LHCN-M2 (cell line): ENCODE measurements around the gene ADM. TPM values are rescaled to one million over a fixed set of nuclear protein-coding genes. Genes with fewer than 3 reads are reported as not detected.

ENCODE experiments used
- DNase-seq: peaks from one replicate; pipeline ENCODE4 v3.0.0-alpha.2; 2012; ENCODE audit warnings: low read depth
- total RNA-seq: library from RNA; depleted of rRNA; stranded (reverse); fragments of >200 nt; gene quantifications from 2 replicates; pipeline ENCODE4 v1.2.3, GENCODE V29; 2014

The ADM gene
- total RNA-seq, 1 experiment from 2014 or later, result 160 TPM

DNA sequence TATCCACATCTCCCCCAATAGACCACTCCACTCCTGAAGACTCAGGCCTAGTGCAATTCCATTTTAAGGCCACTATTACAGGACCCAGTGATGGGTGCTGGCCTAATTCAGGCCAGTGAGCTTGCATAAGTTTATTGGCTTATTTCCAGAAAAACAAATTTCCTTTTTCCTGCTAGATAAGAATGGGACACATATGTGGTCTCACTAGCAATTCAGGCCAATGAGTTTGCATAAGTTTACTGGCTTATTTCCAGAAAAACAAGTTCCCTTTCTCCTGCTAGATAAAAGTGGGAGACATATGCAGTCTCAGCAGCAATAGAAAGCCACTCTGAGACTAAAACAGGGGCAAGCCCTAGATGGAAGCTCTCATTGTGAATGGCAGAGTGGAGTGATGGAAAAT, 22.4 kb downstream of the ADM start:
- peak; percentile 27 for DNase-seq

- peak; percentile 84 for DNase-seq
Measured at GRCh38 chr11:10328314-10329098, 23.6 kb downstream of the ADM start.

GRCh38 chr11:10329356-10329755, 24.5 kb downstream of the ADM start:
- no peak for DNase-seq

DNA sequence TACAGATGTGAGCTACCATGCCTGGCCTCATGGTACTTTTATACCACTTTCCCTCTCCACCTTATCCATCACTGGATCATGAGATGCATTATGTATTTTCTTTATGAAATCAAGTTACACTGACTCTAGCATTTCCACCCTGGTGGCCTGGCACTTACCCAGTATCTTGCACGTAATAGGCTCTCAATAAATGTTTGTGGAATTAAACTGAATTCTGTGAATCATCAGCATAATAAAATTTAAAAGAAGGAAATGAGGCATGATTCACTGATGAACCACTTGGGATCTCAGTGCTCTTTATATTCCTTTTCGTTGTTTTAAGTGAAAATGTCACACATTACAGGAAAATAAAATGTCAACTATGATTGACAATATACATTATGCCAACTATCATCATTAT, 25.1 kb downstream of the ADM start:
- peak; percentile 93 for DNase-seq

- DNase-seq, result no peak
Measured at GRCh38 chr11:10331548-10332289, 26.8 kb downstream of the ADM start.

GRCh38 chr11:10333490-10333889, 28.6 kb downstream of the ADM start:
- DNase-seq, result no peak

DNA sequence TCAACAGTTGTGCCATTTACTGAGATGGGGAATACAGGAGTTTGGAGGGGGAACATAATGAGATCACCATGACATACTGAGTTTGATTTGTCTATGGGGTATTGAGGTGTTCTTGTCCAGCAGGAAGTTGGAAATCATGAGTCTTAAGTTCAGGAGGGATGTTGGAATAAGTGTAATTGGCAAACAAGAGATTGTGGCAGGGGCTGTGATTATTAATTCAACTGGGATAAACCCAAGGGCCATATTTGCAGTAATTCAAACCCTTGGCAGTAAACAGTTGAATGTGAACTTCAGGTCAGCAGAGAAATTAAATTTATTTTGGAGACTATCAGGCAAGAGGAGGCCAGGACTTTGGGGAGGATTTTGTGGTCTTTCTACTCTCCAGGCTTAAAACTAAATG, 33.4 kb downstream of the ADM start:
- no peak for DNase-seq

DNA sequence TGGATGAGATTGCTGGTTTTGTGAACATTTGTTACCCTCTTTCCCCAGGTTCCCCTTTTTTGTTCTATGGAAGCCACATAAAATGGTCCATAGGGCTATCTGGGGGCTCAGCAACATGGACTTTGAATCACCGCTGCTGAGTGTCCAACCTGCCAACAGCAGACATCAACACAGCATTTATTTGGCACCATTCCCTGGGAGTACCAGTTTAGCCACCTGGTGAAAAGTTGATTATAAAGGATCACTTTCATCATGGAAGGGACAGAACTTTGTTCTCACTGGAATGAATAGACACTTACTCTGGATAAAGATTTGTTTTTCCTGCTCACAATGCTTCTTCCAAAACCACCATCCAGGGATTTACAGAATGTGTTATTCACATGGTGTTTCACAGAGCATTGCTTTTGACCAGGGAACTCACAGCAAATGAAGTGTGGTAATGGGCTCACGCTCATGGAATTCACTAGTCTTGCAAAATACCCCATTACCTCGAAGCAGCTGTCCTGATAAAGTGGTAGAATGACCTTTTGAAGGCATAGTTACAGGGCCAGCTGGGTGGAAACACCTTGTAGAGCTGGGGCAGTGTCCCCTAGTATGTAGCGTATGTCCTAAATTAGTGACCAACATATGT, 43.9 kb downstream of the ADM start:
- peak; percentile 87 for DNase-seq

DNA sequence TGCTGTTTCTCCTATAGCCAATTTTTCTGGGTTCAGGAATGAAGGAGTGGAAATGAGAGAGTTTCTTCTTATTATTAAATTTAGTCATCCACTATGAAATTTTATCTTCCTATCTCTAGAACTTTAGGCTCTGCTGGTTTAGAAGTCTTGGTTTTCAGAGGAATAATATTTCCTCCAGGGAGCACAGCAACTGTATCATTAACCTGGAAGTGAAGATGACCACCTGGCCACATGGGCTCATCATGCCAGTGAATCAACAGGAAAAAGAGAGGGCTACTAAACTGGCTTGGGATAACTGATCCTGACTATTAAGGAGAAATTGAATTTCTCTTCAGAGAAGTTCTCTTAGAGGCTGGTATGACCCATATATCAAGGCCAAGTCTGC, 44.4 kb downstream of the ADM start:
- DNase-seq, result no peak

DNA sequence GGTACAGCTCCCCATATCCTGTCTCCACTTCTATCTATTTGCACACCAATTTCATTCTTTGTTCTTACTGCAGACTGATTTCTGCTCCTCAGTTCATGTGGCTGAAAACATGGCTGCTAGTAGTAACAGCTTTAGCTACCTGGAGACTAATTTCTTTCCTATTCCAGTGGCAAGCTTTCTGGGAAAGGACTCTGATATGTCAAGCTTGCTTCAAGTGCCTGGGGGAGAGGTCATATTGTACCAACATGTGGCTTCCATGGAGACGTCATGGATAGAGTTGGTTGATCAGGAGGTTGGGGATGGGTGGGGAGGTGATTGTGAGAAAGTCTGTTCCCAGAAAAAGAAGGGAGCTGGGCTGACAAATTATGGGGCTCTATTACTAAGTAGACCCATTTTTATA, 44.9 kb downstream of the ADM start:
- no peak for DNase-seq

DNA sequence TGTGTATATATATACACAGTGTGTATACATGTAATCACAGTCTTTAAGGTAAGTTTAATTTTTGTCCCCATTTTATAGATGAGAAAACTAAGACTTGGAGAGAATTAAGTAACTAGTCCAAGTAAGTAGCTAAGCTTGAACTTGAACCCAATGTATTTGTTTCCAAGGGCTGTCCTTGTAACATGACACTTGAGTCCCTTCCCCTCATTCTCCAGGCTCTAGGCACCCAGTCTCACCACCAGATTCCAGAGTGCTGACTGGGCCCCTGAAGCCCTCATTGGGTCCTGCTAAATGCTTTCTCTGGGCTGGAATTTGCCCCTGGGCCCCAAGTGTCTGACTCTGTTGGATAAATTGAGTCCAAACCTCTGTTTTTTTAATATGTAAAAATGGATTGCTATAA, 45.5 kb downstream of the ADM start:
- peak; percentile 64 for DNase-seq

GRCh38 chr11:10351435-10351764, 46.5 kb downstream of the ADM start:
- no peak for DNase-seq

- peak; percentile 84 for DNase-seq
Measured at GRCh38 chr11:10351765-10352641, 47.1 kb downstream of the ADM start.

DNA sequence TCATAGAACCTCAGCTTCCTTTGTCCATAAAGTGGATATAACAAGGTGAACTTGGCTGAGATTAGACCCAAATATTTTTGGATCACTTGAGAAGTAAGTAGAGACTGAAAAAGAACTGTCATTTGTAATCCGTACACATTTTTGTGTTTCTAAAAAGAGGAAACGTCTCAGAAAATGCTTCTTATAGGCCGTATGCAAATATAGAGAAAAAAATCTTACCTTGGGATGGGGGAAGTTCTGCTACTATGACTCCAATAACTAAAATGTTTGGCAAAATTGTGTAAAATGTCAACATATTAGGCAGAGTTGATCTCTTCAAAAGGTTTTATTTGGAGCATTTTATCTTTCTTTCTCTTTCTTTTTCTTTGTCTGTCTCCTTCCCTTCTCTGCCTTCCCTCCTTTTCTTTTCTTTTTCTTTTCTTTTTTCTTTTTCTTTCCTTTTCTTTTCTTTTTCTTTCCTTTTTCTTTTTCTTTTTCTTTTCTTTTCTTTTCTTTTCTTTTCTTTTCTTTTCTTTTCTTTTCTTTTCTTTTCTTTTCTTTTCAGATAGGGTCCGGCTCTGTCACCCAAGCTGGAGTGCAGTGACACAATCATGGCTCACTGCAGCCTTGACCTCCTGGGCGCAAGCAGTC, 48.2 kb downstream of the ADM start:
- no peak for DNase-seq

- DNase-seq, result no peak
Measured at GRCh38 chr11:10354389-10354788, 49.5 kb downstream of the ADM start.

GRCh38 chr11:10355257-10355661, 50.4 kb downstream of the ADM start:
- DNase-seq, result peak; percentile 58

DNA sequence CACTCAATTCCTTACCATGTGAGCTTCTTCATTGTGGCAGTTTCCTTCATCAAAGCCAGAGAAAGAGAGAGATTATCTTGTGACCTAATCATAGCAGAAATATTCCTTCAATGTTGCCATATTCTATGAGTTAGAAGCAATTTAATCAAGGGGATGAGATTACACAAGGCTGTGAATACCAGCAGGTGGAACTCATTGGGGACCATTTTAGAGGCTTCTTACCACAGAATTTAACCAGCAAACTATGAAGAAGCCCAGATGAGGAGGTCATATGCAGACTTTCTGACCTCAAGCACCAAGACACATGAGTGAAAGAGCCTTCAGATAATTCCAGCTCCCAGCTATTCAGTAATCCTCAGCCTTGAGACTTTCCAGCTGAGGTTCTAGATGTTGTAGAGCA, 51.3 kb downstream of the ADM start:
- no peak for DNase-seq
